ENCODE data around the gene BCL11A. TPM values are rescaled to one million over a fixed set of nuclear protein-coding genes. Genes with fewer than 3 reads are reported as not detected.

The BCL11A gene
- total RNA-seq, 1 experiment from 2014 or later: 0.33 TPM

DNA sequence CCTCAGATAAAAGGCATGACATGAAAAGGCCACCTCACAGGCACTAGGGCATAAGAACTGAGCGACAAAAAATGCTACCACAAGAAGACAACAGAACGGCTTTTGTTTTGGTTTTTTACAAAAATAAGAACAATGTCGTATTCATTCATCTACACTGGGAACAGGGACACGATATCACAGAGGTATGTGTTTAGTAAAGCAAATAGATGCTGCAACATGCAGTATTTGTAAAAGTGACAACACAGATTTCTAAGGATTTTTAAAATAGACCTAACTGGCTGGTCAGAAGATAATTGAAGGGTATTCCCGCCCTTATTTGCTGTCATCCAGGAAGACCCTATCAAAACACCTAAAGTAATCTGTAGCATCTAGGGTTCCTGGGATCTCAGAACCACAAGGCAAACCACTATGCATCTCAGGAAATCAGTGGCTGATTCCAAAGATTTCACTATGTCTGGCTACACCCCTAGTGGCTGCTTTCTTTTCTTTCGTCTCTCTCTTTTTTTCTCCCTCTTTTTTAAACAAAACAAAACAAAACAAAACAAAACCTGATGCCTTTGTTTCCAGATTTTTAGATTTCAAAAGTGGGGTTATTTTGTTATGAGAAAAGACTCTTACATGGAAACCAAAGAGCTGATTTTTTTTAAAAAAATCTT, 97.2 kb downstream of the BCL11A start:
- CTCF ChIA-PET: no interaction called here
- DNase-seq (ENCODE audit: low read depth, low spot score) (no peak), ATAC-seq (no peak)
- Histone ChIP-seq H3K36me3 (ENCODE audit: control insufficient read depth, insufficient read depth, low read length) (no peaks in the 10 kb centered on the region), H3K4me3 (ENCODE audit: low read depth in 2 of 2, low read length in 2 of 2) (no peak overlapping the region), H3K4me1 (ENCODE audit: control insufficient read depth, insufficient read depth, low read length) (no peaks in the 10 kb centered on the region), H3K9me3 (ENCODE audit: control insufficient read depth, insufficient read depth, low read depth, low read length) (no peaks in the 10 kb centered on the region), H3K27ac (ENCODE audit: low read length) (no peak overlapping the region), H3K27me3 (ENCODE audit: control insufficient read depth, insufficient read depth, low read length) (peaks cover 2% of the 10 kb centered on the region; the same call in 1 of the 2 replicates)
- in situ Hi-C loops (cut with HindIII; ENCODE audit: low pct_unique_long_range_greater_than_20kb, low sequenced_read_pairs) (no loop called here), intact Hi-C loops (cut with micrococcal nuclease; ENCODE audit: unreplicated experiment) (no loop called here)
- TF ChIP-seq, protein P1, sequence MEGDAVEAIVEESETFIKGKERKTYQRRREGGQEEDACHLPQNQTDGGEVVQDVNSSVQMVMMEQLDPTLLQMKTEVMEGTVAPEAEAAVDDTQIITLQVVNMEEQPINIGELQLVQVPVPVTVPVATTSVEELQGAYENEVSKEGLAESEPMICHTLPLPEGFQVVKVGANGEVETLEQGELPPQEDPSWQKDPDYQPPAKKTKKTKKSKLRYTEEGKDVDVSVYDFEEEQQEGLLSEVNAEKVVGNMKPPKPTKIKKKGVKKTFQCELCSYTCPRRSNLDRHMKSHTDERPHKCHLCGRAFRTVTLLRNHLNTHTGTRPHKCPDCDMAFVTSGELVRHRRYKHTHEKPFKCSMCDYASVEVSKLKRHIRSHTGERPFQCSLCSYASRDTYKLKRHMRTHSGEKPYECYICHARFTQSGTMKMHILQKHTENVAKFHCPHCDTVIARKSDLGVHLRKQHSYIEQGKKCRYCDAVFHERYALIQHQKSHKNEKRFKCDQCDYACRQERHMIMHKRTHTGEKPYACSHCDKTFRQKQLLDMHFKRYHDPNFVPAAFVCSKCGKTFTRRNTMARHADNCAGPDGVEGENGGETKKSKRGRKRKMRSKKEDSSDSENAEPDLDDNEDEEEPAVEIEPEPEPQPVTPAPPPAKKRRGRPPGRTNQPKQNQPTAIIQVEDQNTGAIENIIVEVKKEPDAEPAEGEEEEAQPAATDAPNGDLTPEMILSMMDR (IDR thresholded peaks at IDR 0.05): peak; percentile 13; the same call in 1 of the 2 replicates
- TF ChIP-seq, protein P2, sequence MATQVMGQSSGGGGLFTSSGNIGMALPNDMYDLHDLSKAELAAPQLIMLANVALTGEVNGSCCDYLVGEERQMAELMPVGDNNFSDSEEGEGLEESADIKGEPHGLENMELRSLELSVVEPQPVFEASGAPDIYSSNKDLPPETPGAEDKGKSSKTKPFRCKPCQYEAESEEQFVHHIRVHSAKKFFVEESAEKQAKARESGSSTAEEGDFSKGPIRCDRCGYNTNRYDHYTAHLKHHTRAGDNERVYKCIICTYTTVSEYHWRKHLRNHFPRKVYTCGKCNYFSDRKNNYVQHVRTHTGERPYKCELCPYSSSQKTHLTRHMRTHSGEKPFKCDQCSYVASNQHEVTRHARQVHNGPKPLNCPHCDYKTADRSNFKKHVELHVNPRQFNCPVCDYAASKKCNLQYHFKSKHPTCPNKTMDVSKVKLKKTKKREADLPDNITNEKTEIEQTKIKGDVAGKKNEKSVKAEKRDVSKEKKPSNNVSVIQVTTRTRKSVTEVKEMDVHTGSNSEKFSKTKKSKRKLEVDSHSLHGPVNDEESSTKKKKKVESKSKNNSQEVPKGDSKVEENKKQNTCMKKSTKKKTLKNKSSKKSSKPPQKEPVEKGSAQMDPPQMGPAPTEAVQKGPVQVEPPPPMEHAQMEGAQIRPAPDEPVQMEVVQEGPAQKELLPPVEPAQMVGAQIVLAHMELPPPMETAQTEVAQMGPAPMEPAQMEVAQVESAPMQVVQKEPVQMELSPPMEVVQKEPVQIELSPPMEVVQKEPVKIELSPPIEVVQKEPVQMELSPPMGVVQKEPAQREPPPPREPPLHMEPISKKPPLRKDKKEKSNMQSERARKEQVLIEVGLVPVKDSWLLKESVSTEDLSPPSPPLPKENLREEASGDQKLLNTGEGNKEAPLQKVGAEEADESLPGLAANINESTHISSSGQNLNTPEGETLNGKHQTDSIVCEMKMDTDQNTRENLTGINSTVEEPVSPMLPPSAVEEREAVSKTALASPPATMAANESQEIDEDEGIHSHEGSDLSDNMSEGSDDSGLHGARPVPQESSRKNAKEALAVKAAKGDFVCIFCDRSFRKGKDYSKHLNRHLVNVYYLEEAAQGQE (IDR thresholded peaks at IDR 0.05; ENCODE audit: insufficient read depth in 1 of 2, low read depth in 2 of 2, low read length in 1 of 2): no peak
- TF ChIP-seq SIN3A (IDR thresholded peaks at IDR 0.05; ENCODE audit: borderline replicate concordance, insufficient read depth, low read depth, low read length) (no peak), POLR2AphosphoS5 (IDR thresholded peaks at IDR 0.05; ENCODE audit: low read depth, low read length) (no peak), TCF7L2 (IDR thresholded peaks at IDR 0.05; ENCODE audit: low read depth, low read length) (no peak)
- POLR2A ChIA-PET: interaction anchor here (0.7 kb wide), 1 partner anchor 43 kb away, joined by 3 read pairs; no protein-coding TSS in a partner anchor
- BruUV-seq (replicated peaks): no TSS peak

DNA sequence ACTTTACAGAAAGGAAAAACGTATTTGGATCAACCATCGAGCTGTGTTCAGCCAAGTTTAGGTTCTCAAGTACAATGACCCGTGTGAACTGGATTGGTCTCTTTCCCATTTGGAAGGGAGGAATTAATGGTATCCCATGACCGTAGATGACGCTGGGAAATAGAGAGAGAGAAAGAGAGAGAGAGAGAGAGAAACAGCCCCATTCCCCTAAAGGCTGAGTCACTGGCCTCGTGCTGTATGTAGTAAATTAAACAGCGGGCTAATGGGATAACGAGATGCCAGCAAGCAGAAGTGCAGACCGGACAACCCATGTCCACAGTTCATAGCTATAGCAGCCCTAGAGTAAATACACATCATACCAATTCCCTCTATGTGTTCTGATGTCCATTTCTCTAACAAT, 99.6 kb downstream of the BCL11A start:
- Histone ChIP-seq H3K36me3 (ENCODE audit: control insufficient read depth, insufficient read depth, low read length) (no peaks in the 10 kb centered on the region), H3K9me3 (ENCODE audit: control insufficient read depth, insufficient read depth, low read depth, low read length) (no peaks in the 10 kb centered on the region), H3K27ac (ENCODE audit: low read length) (no peak overlapping the region), H3K4me1 (ENCODE audit: control insufficient read depth, insufficient read depth, low read length) (no peaks in the 10 kb centered on the region), H3K27me3 (ENCODE audit: control insufficient read depth, insufficient read depth, low read length) (peaks cover 2% of the 10 kb centered on the region; the same call in 1 of the 2 replicates), H3K4me3 (ENCODE audit: low read depth in 2 of 2, low read length in 2 of 2) (no peak overlapping the region)
- no TSS peak for BruUV-seq (replicated peaks)
- intact Hi-C loops (cut with micrococcal nuclease; ENCODE audit: unreplicated experiment) (no loop called here), in situ Hi-C loops (cut with HindIII; ENCODE audit: low pct_unique_long_range_greater_than_20kb, low sequenced_read_pairs) (no loop called here)
- no peak for ATAC-seq
- CTCF ChIA-PET: no interaction called here
- no peak for DNase-seq (ENCODE audit: low read depth, low spot score)
- TF ChIP-seq SIN3A (IDR thresholded peaks at IDR 0.05; ENCODE audit: borderline replicate concordance, insufficient read depth, low read depth, low read length) (no peak), TCF7L2 (IDR thresholded peaks at IDR 0.05; ENCODE audit: low read depth, low read length) (no peak), POLR2AphosphoS5 (IDR thresholded peaks at IDR 0.05; ENCODE audit: low read depth, low read length) (no peak)
- TF ChIP-seq, protein P1 (IDR thresholded peaks at IDR 0.05): no peak
- TF ChIP-seq, protein P2 (IDR thresholded peaks at IDR 0.05; ENCODE audit: insufficient read depth in 1 of 2, low read depth in 2 of 2, low read length in 1 of 2): no peak
- POLR2A ChIA-PET: no interaction called here
